Esophagus squamous epithelium (tissue), 4 donors: Measurements from ENCODE around the gene EVPL.

ENCODE experiments used
- POLR2A ChIP-seq, 4 donors: fragments of 450-650 bp; IDR thresholded peaks; one replicate each; pipeline ENCODE4 v1.6.1; 2017; ENCODE audit warnings: antibody characterized with exemption in 4 of 4, mild to moderate bottlenecking in 4 of 4, moderate library complexity in 3 of 4
- TF ChIP-seq, protein P1 (sequence below), 6 experiments: fragments of 450-650 bp in 4 of 6; fragments of 200-600 bp in 2 of 6; sonication (generic) in 2 of 6; IDR thresholded peaks; one replicate each; pipeline ENCODE4 v1.5.1; 2016 to 2019; ENCODE audit warnings: antibody characterized with exemption in 6 of 6, mild to moderate bottlenecking in 4 of 6, moderate library complexity in 4 of 6

DNA sequence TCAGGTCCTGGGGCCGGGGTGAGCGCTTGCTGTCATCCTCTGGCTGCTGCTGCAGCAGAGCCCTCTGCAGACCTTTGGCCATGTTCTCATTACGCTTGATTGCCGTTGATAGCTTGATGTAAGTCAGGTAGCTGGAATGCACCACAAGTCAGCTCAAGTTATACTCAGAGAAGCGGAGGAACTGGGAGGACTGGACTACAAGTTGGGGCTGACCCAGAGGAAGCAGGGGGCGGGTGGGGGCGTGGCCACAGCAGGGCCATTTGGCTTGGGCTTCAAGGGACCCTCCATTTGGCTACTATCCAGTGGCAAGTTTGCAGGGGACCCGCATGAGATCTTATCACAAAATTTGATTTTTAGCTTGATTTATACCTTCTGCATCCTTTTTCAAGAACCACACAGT lies 19.0 kb upstream of the EVPL start:
- TF ChIP-seq, protein P1, sequence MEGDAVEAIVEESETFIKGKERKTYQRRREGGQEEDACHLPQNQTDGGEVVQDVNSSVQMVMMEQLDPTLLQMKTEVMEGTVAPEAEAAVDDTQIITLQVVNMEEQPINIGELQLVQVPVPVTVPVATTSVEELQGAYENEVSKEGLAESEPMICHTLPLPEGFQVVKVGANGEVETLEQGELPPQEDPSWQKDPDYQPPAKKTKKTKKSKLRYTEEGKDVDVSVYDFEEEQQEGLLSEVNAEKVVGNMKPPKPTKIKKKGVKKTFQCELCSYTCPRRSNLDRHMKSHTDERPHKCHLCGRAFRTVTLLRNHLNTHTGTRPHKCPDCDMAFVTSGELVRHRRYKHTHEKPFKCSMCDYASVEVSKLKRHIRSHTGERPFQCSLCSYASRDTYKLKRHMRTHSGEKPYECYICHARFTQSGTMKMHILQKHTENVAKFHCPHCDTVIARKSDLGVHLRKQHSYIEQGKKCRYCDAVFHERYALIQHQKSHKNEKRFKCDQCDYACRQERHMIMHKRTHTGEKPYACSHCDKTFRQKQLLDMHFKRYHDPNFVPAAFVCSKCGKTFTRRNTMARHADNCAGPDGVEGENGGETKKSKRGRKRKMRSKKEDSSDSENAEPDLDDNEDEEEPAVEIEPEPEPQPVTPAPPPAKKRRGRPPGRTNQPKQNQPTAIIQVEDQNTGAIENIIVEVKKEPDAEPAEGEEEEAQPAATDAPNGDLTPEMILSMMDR (IDR thresholded peaks at IDR 0.05), result no peak
- no peak for TF ChIP-seq POLR2A (IDR thresholded peaks at IDR 0.05)
